ENCODE results near the gene LPIN3.

The LPIN3 gene

DNA sequence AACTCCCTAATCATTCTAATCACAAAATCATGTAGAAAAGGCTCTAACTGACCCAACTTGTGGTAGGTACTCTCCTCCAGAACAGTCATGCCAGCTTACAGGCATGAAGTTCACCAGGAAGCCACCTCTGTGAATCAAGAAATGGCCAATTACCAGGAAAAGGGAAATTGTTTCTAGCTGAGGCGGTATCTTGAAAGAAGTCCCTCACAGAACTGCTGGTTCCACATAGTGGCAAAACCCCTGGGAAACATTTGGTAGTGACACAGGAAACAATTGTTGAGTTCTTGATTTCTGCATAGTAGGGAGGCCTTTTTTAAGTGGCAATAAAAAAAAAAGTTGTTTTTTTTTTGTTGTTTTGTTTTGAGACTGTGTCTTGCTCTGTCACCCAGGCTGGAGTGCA, 19.6 kb upstream of the LPIN3 start:
- H3K9me3 ChIP-seq (ENCODE audit: control insufficient read depth, low read length), result no peaks in the 10 kb centered on the region
- no peak overlapping the region for H3K4me3 ChIP-seq (ENCODE audit: insufficient read depth, low read depth, low read length)
- H3K27me3 ChIP-seq (ENCODE audit: control insufficient read depth, insufficient read depth, low read length, poor library complexity, severe bottlenecking), result peaks cover 7% of the 10 kb centered on the region
- H3K36me3 ChIP-seq (ENCODE audit: control insufficient read depth, insufficient read depth, low read length), result no peaks in the 10 kb centered on the region
- WGBS, 2 experiments, result 92 to 95% methylated on average over 1 of the region's 1 CpG
- no peak overlapping the region for H3K27ac ChIP-seq (ENCODE audit: insufficient read depth, low read depth, low read length, poor library complexity, severe bottlenecking)
- H3K4me1 ChIP-seq (ENCODE audit: control insufficient read depth, insufficient read depth, low read length), result no peaks in the 10 kb centered on the region

DNA sequence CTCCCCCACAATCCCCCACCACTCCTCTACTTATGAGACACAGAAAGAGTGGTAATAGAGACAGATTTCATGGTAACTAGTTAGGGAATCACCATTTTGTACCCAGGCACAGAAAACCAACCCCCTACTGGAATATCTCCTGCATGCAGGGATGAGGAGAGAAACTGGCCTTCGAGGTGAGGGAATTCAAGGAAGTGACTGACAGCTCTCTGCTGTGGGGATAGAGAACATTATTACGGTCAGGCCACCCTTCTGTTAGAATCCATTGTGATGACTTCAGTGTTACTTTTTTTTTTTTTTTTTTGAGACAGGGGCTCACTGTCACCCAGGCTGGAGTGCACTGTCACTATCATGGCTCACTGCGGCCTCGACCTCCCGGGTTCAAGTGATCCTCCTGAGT, 13.4 kb upstream of the LPIN3 start:
- Histone ChIP-seq H3K27ac (ENCODE audit: insufficient read depth, low read depth, low read length, poor library complexity, severe bottlenecking) (no peak overlapping the region), H3K4me3 (ENCODE audit: insufficient read depth, low read depth, low read length) (no peak overlapping the region), H3K27me3 (ENCODE audit: control insufficient read depth, insufficient read depth, low read length, poor library complexity, severe bottlenecking) (no peaks in the 10 kb centered on the region), H3K9me3 (ENCODE audit: control insufficient read depth, low read length) (no peaks in the 10 kb centered on the region), H3K36me3 (ENCODE audit: control insufficient read depth, insufficient read depth, low read length) (no peaks in the 10 kb centered on the region), H3K4me1 (ENCODE audit: control insufficient read depth, insufficient read depth, low read length) (no peaks in the 10 kb centered on the region)
- WGBS, 2 experiments, result 67 to 72% methylated on average over 5 of the region's 5 CpGs

DNA sequence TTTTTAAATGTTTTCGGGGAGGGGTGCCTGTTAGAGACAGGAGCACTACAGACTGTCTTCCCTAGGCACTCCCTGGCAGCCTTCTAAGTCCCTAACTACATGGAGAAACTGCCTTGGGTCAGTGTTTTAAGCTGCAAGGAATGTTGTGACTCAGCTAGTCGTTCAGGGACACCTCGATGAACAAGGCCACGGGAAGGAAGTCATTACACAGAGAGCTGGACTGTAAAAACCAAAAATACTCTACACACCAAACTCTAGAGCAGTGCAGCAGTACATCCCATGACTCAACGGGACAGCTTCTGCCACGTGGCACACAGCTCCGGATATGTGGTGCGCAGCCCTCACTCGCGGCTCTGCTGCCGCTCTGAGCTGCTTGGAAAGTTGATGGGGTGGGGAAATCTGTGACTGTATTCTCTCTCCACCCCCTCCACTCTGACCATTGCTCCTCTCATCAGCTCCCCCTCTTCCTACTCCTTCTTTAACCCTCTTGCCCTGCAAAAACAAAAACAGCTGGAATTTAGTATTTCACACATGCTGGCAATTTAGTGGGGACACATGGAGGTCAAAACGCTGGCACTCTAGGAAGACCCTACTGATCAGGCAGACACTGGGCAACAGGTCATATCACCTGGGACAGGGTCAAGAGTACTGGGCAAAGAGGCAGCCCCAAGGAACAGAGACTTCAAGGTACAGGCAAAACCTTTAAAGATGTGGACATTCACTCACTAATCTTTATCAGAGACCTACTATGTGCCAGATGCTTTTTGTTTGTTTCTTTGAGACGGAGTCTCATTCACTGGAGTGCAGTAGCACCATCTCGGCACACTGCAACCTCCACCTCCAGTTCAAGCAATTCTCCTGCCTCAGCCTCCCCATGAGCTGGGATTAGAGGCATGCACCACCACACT, 10.9 kb upstream of the LPIN3 start:
- H3K27ac ChIP-seq (ENCODE audit: insufficient read depth, low read depth, low read length, poor library complexity, severe bottlenecking), result no peak overlapping the region
- H3K36me3 ChIP-seq (ENCODE audit: control insufficient read depth, insufficient read depth, low read length), result no peaks in the 10 kb centered on the region
- no peaks in the 10 kb centered on the region for H3K9me3 ChIP-seq (ENCODE audit: control insufficient read depth, low read length)
- WGBS, 2 experiments, result 69 to 72% methylated on average over 14 of the region's 14 CpGs
- no peaks in the 10 kb centered on the region for H3K27me3 ChIP-seq (ENCODE audit: control insufficient read depth, insufficient read depth, low read length, poor library complexity, severe bottlenecking)
- no peak overlapping the region for H3K4me3 ChIP-seq (ENCODE audit: insufficient read depth, low read depth, low read length)
- no peaks in the 10 kb centered on the region for H3K4me1 ChIP-seq (ENCODE audit: control insufficient read depth, insufficient read depth, low read length)

DNA sequence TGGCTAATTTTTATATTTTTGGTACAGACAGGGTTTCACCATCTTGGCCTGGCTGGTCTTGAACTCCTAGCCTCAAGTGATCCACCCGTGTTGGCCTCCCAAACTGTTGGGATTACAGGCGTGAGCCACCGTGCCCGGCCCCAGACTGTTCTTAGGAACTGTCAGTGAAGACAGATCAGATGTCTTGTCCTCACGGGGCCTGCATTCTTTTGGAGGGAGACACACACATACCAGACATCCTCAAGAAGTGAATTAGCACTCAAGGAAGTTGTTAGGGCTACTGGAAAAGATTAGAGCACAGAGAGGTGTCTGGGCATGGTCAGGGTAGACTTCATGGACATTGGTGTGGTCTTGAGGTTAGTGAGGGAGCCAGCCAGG, 10.3 kb upstream of the LPIN3 start:
- Histone ChIP-seq H3K4me3 (ENCODE audit: insufficient read depth, low read depth, low read length) (no peak overlapping the region), H3K27ac (ENCODE audit: insufficient read depth, low read depth, low read length, poor library complexity, severe bottlenecking) (no peak overlapping the region), H3K27me3 (ENCODE audit: control insufficient read depth, insufficient read depth, low read length, poor library complexity, severe bottlenecking) (no peaks in the 10 kb centered on the region), H3K36me3 (ENCODE audit: control insufficient read depth, insufficient read depth, low read length) (no peaks in the 10 kb centered on the region), H3K9me3 (ENCODE audit: control insufficient read depth, low read length) (no peaks in the 10 kb centered on the region), H3K4me1 (ENCODE audit: control insufficient read depth, insufficient read depth, low read length) (no peaks in the 10 kb centered on the region)
- WGBS, 2 experiments, result 91 to 92% methylated on average over 5 of the region's 5 CpGs

DNA sequence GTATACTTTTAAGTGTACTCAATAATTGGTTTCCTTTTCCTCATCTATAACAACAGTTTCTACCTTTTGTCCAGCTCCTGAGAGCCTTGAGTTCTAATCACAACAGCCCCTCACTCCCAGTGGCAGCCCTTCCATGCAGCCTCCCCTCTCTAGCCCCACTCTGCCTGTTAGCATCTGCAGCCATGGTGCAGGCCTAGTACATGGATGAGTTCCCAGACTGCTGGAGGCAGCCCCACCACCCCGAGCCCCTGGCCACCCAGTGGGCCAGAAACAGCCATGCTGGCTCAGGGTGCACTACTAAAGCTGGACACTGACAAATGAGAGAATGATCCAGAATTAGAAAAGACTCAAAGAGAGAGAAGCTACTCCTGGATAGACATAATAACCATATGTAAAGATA, 9.7 kb upstream of the LPIN3 start:
- Histone ChIP-seq H3K4me1 (ENCODE audit: control insufficient read depth, insufficient read depth, low read length) (no peaks in the 10 kb centered on the region), H3K9me3 (ENCODE audit: control insufficient read depth, low read length) (no peaks in the 10 kb centered on the region), H3K4me3 (ENCODE audit: insufficient read depth, low read depth, low read length) (no peak overlapping the region), H3K27me3 (ENCODE audit: control insufficient read depth, insufficient read depth, low read length, poor library complexity, severe bottlenecking) (no peaks in the 10 kb centered on the region), H3K36me3 (ENCODE audit: control insufficient read depth, insufficient read depth, low read length) (no peaks in the 10 kb centered on the region), H3K27ac (ENCODE audit: insufficient read depth, low read depth, low read length, poor library complexity, severe bottlenecking) (no peak overlapping the region)
- WGBS, 2 experiments, result 90 to 93% methylated on average over 1 of the region's 1 CpG

DNA sequence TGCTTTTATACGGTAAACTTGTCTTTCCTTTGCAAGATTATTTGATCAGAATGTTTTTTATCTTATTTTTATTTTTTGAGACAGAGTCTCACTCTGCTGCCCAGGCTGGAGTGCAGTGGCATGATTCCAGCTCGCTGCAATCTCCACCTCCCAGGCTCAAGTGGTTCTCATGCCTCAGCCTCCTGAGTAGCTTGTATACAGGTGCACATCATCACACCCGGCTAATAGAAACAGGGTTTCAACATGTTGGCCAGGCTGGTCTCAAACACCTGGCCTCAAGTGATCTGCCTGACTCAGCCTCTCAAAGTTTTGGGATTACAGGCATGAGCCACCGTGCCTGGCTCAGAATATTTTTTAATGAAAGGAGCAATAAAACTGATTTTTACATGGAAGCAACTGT, 8.9 kb upstream of the LPIN3 start:
- Histone ChIP-seq H3K27me3 (ENCODE audit: control insufficient read depth, insufficient read depth, low read length, poor library complexity, severe bottlenecking) (no peaks in the 10 kb centered on the region), H3K4me1 (ENCODE audit: control insufficient read depth, insufficient read depth, low read length) (no peaks in the 10 kb centered on the region), H3K27ac (ENCODE audit: insufficient read depth, low read depth, low read length, poor library complexity, severe bottlenecking) (no peak overlapping the region), H3K4me3 (ENCODE audit: insufficient read depth, low read depth, low read length) (no peak overlapping the region), H3K36me3 (ENCODE audit: control insufficient read depth, insufficient read depth, low read length) (no peaks in the 10 kb centered on the region), H3K9me3 (ENCODE audit: control insufficient read depth, low read length) (no peaks in the 10 kb centered on the region)
- WGBS, 2 experiments, result 90 to 92% methylated on average over 4 of the region's 4 CpGs

DNA sequence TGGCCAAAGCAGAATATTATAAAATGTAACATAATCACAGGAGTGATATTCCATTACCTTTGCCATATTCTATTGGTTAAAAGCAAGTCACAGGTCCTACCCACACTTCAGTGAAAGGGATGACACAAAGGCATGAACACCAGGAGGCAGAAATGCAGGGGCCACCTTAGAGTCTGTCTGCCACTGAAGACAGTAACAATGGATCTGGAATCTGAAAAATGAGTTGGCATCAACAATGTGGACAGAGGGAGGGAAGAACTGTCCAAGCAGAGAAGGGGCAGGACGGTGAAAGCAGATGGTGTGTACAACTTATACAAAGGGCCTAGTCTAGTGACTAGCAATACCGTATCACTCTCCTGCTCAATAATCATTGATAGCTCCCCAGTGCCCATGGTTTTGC, 6.6 kb upstream of the LPIN3 start:
- no peak overlapping the region for H3K27ac ChIP-seq (ENCODE audit: insufficient read depth, low read depth, low read length, poor library complexity, severe bottlenecking)
- 93 to 100% methylated on average over 2 of the region's 2 CpGs for WGBS, 2 experiments
- no peaks in the 10 kb centered on the region for H3K4me1 ChIP-seq (ENCODE audit: control insufficient read depth, insufficient read depth, low read length)
- H3K27me3 ChIP-seq (ENCODE audit: control insufficient read depth, insufficient read depth, low read length, poor library complexity, severe bottlenecking), result peaks cover 1% of the 10 kb centered on the region
- H3K4me3 ChIP-seq (ENCODE audit: insufficient read depth, low read depth, low read length), result no peak overlapping the region
- H3K36me3 ChIP-seq (ENCODE audit: control insufficient read depth, insufficient read depth, low read length), result no peaks in the 10 kb centered on the region
- H3K9me3 ChIP-seq (ENCODE audit: control insufficient read depth, low read length), result no peaks in the 10 kb centered on the region

DNA sequence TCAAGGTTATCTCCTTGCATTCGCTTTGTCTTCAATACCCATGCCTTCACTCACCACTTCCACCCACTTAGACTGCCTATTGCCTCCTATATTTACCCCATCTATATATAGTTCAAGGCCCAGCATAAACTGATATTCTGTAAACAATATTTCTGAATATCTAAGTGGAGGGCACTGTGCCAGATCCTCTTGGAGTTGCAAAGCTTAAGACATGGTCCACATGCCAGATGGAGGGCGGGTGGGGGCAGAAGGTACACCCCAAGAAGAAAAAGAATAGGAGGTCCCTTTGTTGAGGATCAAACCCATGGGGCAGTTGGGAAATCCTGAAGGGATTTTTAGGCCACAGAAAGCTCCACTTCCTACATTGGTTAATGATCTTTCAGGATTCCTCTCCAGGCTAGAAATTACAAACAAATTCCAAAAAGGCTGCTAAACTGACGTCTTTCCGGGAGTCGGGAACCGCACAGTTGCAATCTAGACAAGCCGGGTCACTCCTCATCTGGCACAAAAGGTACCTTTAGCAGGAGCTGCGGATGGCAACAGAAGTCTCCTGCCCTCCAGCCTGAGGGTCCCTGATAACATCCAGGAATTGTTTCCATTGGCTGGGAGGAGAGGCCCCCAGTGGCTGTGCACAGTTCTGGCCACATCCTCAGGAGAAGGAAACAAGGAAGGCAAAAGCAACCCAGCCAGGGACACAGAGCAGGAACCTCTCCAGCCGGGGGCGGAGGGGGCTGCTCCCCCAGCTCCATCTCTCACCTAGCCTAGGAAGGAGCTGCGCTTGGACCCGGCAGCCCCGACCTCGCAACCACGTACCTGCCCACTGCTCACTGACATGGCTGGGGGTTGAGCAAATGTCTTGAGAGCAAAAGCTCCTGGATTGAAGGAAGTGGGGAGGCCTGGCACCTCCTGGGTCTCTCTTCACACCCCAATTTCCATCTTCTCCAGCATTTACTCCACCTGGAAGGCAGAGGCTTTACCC, 5.9 kb upstream of the LPIN3 start:
- WGBS, 2 experiments, result 94% methylated on average over 15 of the region's 15 CpGs

DNA sequence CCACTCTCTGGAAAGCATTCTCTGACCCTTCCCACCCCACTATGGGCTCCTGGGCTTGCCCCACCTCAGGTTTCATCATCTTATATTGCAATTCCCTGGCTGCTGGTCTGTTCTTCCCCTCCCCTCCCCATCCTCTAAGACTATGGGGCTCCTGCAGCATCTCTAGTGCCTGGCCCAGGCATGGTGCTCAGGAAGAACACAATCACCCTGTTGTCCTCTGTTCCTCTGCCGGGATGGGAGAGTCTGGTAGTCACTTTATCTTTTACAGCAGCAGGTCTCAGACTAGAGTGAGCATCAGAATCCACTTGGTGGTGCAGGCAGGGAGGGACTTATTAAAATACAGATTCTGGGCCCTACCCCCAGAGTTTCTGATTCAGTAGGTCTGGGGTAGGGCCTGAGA, 5.0 kb upstream of the LPIN3 start:
- H3K27me3 ChIP-seq (ENCODE audit: control insufficient read depth, insufficient read depth, low read length, poor library complexity, severe bottlenecking), result peaks cover 9% of the 10 kb centered on the region
- WGBS, 2 experiments, result 83 to 92% methylated on average over 1 of the region's 1 CpG
- H3K36me3 ChIP-seq (ENCODE audit: control insufficient read depth, insufficient read depth, low read length), result no peaks in the 10 kb centered on the region
- H3K27ac ChIP-seq (ENCODE audit: insufficient read depth, low read depth, low read length, poor library complexity, severe bottlenecking), result no peak overlapping the region
- H3K4me3 ChIP-seq (ENCODE audit: insufficient read depth, low read depth, low read length), result no peak overlapping the region
- no peaks in the 10 kb centered on the region for H3K9me3 ChIP-seq (ENCODE audit: control insufficient read depth, low read length)
- no peaks in the 10 kb centered on the region for H3K4me1 ChIP-seq (ENCODE audit: control insufficient read depth, insufficient read depth, low read length)

More for the DNA sequence above, 5.9 kb upstream of the LPIN3 start:
- Histone ChIP-seq H3K27ac (ENCODE audit: insufficient read depth, low read depth, low read length, poor library complexity, severe bottlenecking) (no peak overlapping the region), H3K4me1 (ENCODE audit: control insufficient read depth, insufficient read depth, low read length) (no peaks in the 10 kb centered on the region), H3K9me3 (ENCODE audit: control insufficient read depth, low read length) (no peaks in the 10 kb centered on the region), H3K4me3 (ENCODE audit: insufficient read depth, low read depth, low read length) (no peak overlapping the region), H3K27me3 (ENCODE audit: control insufficient read depth, insufficient read depth, low read length, poor library complexity, severe bottlenecking) (peaks cover 8% of the 10 kb centered on the region), H3K36me3 (ENCODE audit: control insufficient read depth, insufficient read depth, low read length) (no peaks in the 10 kb centered on the region)

Measured in ectodermal cell (in vitro differentiated cells).